NCI-H748 treated with DMSO at 0.1 percent for 48 hours (cell line): ENCODE data around the gene CFAP73.
"Not testable (repeated sequence)": the region's sequence is repeated elsewhere in the genome, so short reads cannot be mapped to it uniquely, and the experiment has no call there.

Source experiments
- DNase-seq: peaks from one replicate; lab custom pipeline; 2025; lab: John Stamatoyannopoulos, UW

CFAP73 gene

GRCh38 chr12:113191227-113191626, 41.7 kb downstream of the CFAP73 start:
- DNase-seq, result no peak

DNA sequence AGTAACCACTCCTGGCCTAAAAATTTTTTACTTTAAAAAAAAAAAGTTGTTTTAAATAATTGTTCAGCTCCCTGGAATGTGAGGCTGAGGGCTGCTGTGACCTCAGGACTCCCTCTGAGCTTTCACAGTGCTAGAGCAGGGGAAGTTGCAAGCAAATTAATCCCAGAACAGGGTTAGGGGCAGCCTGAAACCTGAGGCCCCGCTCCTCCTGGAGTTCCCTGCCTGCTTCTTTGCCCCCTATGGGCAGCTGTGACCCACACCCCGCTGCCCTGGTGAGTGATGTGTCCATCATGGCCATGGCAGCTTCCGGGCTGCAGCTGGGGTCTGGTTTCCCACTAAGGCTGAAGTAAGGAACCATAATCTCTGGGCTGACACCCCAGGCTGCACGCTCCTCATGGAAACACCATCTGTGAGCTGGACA, 45.5 kb downstream of the CFAP73 start:
- no peak for DNase-seq

DNA sequence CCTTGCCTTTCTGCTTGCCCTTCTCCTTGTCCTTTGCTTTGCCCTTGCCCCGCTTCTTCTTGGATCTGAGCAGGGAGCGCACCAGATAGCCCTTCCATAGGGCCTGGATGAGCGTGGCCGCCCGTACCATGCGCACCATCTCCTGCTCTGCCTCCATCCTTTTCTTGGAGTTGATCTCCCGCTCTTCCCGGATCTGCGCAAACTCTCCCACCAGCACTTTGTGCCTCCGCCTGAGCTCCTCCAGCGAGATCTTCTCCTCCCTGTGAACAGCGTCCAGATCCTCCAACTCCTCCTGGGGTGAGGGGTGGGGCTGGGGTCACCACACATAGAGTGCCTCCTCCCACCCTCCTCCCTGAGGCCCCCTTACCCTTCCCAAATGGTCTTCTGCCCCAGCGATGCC, 46.1 kb downstream of the CFAP73 start:
- DNase-seq, result no peak

DNA sequence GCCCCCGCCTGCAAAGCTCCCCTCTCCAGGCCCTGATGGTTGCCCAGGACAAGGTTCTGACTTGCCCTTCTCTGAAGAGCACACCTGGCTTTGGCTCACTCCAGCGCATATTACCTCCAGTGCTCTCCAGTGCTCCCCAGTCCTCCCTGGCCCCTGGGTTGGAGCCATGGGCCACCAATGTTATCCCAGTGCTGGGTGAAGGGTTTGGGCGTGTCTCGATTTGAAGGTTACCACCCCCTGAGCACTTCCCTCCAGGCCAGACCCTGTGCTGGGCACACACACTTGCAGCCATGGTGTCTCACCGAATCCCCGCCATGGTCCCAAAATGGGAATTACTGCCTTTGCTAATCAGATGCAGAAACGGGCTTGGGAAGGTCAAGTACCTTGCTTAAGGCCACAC, 47.1 kb downstream of the CFAP73 start:
- DNase-seq, result no peak

GRCh38 chr12:113196990-113197389, 47.5 kb downstream of the CFAP73 start:
- peak; percentile 48 for DNase-seq

DNA sequence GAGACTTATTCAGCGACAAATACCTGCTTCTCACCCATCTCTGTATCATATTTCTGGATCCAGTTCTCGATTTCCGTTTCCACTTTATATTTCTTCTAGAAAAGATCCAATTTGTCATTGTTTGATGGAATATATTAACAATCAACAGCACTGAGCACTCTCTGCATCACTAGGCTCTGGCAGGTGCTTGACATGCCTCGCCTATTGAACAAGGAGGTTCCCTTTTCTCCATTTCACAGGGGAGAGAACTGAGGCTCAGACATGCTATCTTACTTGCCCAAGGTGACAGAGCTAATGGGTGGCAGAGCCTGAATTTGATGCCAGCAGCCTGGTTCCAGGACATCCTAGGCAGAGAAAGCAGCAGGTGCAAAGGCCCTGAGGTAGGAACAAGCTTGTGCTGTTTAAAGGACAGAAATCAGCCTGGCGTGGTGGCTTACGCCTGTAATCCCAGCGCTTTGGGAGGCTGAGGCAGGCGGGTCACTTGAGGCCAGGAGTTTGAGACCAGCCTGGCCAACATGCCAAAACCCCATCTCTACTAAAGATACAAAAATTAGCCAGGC, 48.1 kb downstream of the CFAP73 start:
- no peak for DNase-seq

DNA sequence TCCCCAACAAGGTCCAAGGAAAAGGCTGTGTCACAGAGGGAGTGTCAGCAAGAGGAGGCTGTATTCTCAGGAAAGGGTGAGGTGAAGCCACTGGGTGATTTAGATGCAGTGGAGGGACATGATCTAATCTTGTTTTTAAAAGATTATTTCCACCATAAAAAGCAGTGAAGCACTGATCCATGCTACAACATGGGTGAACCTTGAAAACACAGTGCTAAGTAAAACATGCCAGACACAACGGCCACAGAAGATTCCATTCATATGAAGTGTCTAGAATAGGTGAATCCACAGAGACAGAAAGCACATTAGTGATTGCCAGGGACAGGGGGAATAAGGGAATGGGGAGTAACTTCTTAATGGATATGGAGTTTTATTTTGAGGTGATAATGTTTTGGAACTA, 48.8 kb downstream of the CFAP73 start:
- no peak for DNase-seq

DNA sequence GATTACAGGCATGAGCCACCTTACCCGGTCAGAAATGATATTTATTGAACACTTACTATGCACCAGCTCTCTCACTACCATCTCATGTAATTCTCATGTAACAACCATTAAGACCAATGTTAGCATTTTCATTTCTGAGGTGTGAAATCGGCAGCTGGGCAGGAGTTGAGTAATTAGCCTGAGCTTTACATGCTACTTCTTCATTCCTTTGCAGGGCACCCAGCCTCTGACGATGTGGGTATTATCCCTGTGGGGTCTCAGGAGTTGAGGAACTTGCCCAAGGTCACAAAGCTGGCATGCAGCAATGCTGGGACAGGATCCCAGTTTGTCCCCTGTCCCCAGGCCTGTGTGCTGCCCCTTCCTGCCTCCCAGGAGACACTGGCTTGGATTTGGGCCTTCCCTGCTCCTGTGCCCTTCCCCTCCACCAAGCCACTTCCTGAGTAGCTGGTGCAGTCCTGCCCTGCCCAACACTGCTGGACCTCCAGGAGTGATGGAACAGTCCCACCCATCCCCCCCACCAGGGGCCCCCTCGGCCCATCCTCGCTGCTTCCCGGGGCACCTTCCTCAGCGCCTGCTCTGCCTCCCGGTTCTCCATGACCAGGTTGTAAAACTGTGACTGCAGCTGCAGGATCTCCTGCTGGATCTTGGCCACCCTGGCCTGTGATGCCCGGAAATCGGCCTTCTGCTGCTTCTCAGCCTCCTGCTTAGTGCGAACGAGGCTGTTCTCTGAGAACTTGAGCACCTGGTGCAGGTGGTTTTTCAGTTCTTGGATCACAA, 50.7 kb downstream of the CFAP73 start:
- no peak for DNase-seq

DNA sequence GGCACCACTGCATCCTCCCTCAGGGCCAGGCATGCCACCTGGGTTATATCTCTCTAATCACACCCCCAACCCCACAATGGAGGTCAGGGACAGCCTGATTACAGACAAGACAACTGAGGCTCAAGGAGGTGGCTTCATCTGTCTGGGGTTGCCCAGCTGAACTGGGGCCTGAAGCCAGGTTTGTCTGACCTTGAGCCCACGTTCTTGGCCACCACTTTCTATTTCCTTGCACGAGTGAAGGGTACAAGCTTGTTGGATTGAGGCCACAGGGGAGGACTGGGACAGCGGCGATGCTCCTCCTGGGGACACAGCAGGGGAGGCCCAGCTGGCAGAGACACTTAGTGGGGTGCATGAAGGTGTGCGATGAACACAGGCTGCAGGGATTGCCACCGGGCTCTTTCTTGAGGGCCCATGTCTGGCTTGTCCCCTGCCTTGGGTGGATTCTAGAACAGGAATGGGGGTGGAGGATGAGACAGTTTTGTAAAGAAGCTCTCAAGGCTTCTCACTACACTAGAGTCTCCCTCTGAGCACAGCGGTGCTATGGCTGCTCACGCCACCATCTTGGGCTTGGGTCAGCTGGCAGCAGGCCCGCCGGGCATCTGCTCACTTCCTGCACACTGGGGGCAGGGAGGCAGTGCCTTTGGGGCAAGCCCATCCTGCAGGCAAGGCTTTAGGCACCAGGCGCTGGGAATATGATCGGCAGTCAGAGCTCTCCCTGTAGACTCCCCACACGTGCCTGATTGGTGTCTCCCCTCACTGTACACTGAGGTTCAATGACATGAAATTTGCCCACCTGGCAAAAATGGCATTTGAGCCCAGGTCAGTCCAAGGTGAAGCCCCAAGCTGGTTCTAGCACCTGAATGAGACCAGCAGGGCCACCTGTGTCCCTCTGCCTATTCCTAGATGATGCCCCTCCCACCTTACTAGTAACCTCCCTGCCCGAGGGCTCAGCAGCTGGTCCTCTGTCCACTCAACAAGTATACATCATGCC, 52.0 kb downstream of the CFAP73 start:
- no peak for DNase-seq

- DNase-seq, result no peak
Measured at GRCh38 chr12:113202300-113203075, 53.0 kb downstream of the CFAP73 start.

GRCh38 chr12:113203852-113204760, 54.6 kb downstream of the CFAP73 start:
- no peak for DNase-seq

GRCh38 chr12:113204804-113205203, 55.3 kb downstream of the CFAP73 start:
- DNase-seq, result no peak

DNA sequence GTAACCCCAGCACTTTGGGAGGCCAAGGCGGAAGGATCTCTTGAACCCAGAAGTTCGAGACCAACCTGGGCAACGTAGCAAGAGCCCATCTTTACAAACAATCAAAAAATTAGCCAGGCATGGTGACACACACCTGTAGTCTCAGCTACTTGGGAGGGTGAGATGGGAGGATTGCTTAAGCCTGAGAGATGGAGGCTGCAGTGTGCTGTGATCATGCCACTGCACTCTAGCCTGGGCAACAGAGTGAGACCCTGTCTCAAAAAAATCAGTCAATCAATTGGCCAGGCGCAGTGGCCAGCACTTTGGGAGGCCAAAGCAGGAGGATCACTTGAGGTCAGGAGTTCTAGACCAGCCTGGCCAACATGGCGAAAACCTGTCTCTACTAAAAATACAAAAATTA, 57.3 kb downstream of the CFAP73 start:
- not testable (repeated sequence) for DNase-seq

- no peak for DNase-seq
Measured at GRCh38 chr12:113207613-113208040, 58.1 kb downstream of the CFAP73 start.

DNA sequence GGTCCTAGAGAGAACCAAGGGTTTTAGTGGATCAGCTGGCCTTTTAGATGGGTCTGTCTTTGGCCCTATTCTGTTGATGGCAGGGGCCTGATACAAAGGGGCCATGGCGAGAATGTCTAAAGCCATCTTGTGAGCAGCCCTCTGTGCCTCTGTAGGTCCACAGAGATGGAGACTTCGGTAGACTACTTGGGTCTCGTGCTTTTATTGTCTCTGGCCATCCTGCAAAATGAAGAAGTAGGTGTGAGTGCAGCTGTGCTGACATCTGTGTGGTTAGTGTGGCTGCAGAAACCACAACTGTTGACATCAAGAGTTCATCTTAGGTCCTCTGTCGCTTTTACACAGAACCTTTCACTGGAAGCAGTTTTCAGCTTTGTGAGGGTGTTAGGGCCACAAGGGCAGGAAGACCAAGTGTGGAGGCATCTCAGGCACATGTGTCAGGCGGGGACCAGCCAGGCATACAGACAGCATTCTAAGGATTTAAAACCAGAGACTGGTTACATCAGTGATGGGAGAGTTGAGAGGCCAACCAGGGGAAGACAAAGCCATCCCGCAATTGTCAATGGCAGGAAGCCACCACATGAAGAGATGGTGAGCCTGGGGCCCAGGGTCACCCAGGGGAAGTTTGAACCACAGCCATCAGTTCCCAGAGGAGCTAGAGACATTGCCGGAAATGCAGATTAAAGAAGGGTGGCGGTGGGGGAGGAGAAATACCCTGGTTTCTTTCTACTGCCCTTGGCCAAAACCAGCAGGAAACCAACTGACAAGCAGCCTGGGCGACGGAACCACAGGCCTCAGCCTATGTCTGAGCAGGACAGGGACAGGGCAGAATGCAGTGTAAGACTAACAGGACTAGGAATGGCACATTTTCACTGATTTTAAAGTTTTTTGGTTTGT, 58.8 kb downstream of the CFAP73 start:
- DNase-seq, result no peak
